A673 (cell line): ENCODE measurements around the gene ETV6. TPM values are rescaled to one million over a fixed set of nuclear protein-coding genes. Genes with fewer than 3 reads are reported as not detected.

Source experiments
- BruUV-seq: library from RNA; stranded (reverse); fragments of 400-500 nt; replicated peaks from 2 replicates; lab custom pipeline; 2021; lab: Mats Ljungman, UMichigan
- CTCF ChIA-PET: fragments of 300-600 bp; sonication (Branson Sonifier 250); formaldehyde crosslinking; loops from one replicate; lab custom pipeline; 2022; ENCODE audit warnings: antibody characterized with exemption; lab: Charles Lee
- POLR2A ChIA-PET: fragments of 300-600 bp; sonication (Branson Sonifier 250); formaldehyde crosslinking; loops from one replicate; lab custom pipeline; 2022; ENCODE audit warnings: antibody characterized with exemption; ENCODE audit not compliant: low non-redundant PET; lab: Charles Lee
- DNase-seq: peaks from one replicate; pipeline ENCODE4 v3.0.0-alpha.2; 2015; ENCODE audit warnings: low spot score
- H3K27ac ChIP-seq: fragments of 200-600 bp; sonication (generic); 2 replicates; pipeline ENCODE4 v1.5.1; 2016; ENCODE audit warnings: mixed run types, low read depth, mild to moderate bottlenecking, mixed read lengths, antibody characterized with exemption, low read length; ENCODE audit not compliant: poor library complexity, severe bottlenecking
- H3K27me3 ChIP-seq: fragments of 200-600 bp; sonication (generic); replicated peaks from 2 replicates; pipeline ENCODE4 v1.6.1; 2017; ENCODE audit warnings: mixed run types, low read depth, mild to moderate bottlenecking, mixed read lengths, antibody characterized with exemption, low read length; ENCODE audit not compliant: insufficient read depth, poor library complexity
- H3K36me3 ChIP-seq: fragments of 200-600 bp; sonication (generic); 2 replicates; pipeline ENCODE4 v1.6.1; 2016; ENCODE audit warnings: mixed run types, mild to moderate bottlenecking, mixed read lengths, antibody characterized with exemption, low read length; ENCODE audit not compliant: insufficient read depth, poor library complexity, severe bottlenecking
- H3K4me1 ChIP-seq: fragments of 200-600 bp; sonication (generic); 2 replicates; pipeline ENCODE4 v1.6.1; 2017; ENCODE audit warnings: mixed run types, mild to moderate bottlenecking, mixed read lengths, antibody characterized with exemption, low read length; ENCODE audit not compliant: insufficient read depth, poor library complexity, severe bottlenecking
- H3K4me3 ChIP-seq: fragments of 200-600 bp; sonication (generic); 2 replicates; pipeline ENCODE4 v1.5.1; 2016; ENCODE audit warnings: low read depth, mixed run types, mild to moderate bottlenecking, mixed read lengths, low read length; ENCODE audit not compliant: poor library complexity, severe bottlenecking
- H3K9me3 ChIP-seq: fragments of 200-600 bp; sonication (generic); 2 replicates; pipeline ENCODE4 v1.6.1; 2016; ENCODE audit warnings: mixed run types, low read depth, mild to moderate bottlenecking, mixed read lengths, antibody characterized with exemption, low read length; ENCODE audit not compliant: poor library complexity, severe bottlenecking
- EZH2 ChIP-seq: fragments of 200-600 bp; sonication (generic); IDR thresholded peaks from 2 replicates; pipeline ENCODE4 v1.6.1; 2017; ENCODE audit warnings: borderline replicate concordance, low read depth, mild to moderate bottlenecking, mixed read lengths, antibody characterized with exemption, low read length; ENCODE audit not compliant: poor library complexity, severe bottlenecking
- intact Hi-C: fragments of 100-400 bp; cut with micrococcal nuclease; formaldehyde crosslinking; loops from one replicate; pipeline ENCODE4 v1.10.0; 2022; ENCODE audit not compliant: unreplicated experiment
- total RNA-seq: library from RNA; stranded (reverse); gene quantifications from 2 replicates; pipeline ENCODE4 v1.2.3, GENCODE V29; 2021
- TF ChIP-seq, protein P1 (sequence below): fragments of 300-800, 200-600 bp; sonication (generic); conservative IDR thresholded peaks from 2 replicates; pipeline ENCODE4 v1.5.1; 2017; ENCODE audit warnings: low read depth, mild to moderate bottlenecking, antibody characterized with exemption, low read length, moderate library complexity, mixed read lengths

ETV6 gene
- total RNA-seq, 1 experiment from 2014 or later: 32.4 TPM

DNA sequence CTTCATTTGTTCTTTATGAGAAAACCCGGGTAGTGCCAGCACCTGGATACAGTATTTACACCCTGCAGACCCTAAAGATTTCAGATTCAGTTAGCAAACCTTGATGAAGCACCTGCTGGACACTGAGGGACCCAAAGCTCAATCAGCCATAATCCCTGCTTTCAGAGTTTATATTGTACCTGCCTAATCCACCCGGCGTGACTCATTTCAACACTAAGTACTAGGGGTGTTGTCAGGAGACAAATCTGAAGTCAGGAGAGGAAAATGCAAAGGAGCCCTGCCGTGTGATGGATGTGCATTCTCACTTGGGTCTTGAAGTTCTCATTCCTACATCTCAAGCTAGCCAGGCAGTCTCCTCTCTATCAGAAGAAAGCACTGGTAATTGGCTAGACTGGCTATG lies 244.5 kb downstream of the ETV6 start:
- CTCF ChIA-PET: no interaction called here
- no peak for DNase-seq
- no peaks in the 10 kb centered on the region for H3K4me1 ChIP-seq
- peaks cover 4% of the 10 kb centered on the region for H3K36me3 ChIP-seq
- POLR2A ChIA-PET: no interaction called here
- BruUV-seq: no TSS peak
- H3K4me3 ChIP-seq: no peak overlapping the region
- no peaks in the 10 kb centered on the region for H3K27me3 ChIP-seq
- H3K9me3 ChIP-seq: no peaks in the 10 kb centered on the region
- H3K27ac ChIP-seq: no peak overlapping the region
- no peak for TF ChIP-seq EZH2
- TF ChIP-seq, protein P1, sequence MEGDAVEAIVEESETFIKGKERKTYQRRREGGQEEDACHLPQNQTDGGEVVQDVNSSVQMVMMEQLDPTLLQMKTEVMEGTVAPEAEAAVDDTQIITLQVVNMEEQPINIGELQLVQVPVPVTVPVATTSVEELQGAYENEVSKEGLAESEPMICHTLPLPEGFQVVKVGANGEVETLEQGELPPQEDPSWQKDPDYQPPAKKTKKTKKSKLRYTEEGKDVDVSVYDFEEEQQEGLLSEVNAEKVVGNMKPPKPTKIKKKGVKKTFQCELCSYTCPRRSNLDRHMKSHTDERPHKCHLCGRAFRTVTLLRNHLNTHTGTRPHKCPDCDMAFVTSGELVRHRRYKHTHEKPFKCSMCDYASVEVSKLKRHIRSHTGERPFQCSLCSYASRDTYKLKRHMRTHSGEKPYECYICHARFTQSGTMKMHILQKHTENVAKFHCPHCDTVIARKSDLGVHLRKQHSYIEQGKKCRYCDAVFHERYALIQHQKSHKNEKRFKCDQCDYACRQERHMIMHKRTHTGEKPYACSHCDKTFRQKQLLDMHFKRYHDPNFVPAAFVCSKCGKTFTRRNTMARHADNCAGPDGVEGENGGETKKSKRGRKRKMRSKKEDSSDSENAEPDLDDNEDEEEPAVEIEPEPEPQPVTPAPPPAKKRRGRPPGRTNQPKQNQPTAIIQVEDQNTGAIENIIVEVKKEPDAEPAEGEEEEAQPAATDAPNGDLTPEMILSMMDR: no peak
- intact Hi-C loops: no loop called here

DNA sequence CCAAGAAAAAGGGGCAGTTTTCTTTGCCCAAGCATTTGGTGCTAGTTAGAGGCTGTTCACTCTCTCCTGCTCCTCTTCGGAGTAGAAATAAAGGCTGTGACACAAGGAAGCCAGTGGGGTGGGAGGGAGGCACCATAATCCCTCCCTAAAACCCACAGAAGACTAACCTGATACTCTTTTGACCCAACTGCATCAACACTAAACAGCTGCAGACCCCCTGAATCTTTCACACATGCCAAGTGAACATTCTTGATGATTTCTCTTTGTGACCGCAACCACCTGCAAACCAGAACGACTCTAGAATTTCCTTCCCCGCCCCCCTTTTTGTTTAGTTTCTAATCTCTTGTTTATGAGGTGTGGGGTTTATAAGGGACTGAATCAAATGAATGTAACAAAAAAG lies 245.4 kb downstream of the ETV6 start:
- H3K4me3 ChIP-seq: no peak overlapping the region
- H3K4me1 ChIP-seq: no peaks in the 10 kb centered on the region
- no peak overlapping the region for H3K27ac ChIP-seq
- H3K27me3 ChIP-seq: no peaks in the 10 kb centered on the region
- no peak for TF ChIP-seq EZH2
- TF ChIP-seq, protein P1: no peak
- intact Hi-C loops: no loop called here
- H3K9me3 ChIP-seq: no peaks in the 10 kb centered on the region
- no TSS peak for BruUV-seq
- peaks cover 4% of the 10 kb centered on the region for H3K36me3 ChIP-seq
- ChIA-PET CTCF (no interaction called here), POLR2A (no interaction called here)
- no peak for DNase-seq

DNA sequence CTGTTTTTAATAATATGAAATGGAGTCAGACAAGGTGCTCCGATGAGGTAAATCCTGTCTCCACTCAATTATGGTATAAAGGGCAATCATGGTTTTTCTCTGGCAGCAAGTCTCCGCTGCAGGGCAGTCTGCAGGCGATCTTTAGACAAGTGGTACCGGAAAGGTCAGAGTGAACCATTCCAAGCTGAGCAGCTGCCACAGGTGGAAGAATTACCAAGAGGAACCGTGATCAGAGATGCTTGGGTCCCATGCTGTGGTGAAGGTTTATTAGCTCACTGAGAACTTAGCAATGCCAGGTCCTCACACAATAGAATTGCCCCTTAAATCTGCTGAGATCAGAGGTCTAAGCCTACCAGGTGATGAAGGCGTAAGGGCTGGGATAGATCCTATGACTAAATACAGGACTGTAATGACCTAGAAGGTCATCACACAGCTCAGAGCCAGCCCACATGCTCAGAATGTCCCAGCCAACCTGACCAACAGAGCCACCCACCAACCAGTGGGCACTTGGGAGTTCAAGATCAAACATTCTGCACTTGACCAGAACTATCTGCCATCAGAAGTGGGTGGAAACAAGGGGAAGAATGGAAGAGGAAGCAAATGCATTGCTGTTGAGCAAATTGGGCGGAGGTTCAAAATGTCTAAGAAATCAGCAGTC lies 246.1 kb downstream of the ETV6 start:
- Histone ChIP-seq H3K4me1 (no peaks in the 10 kb centered on the region), H3K27me3 (no peaks in the 10 kb centered on the region), H3K36me3 (peaks cover 4% of the 10 kb centered on the region), H3K4me3 (no peak overlapping the region), H3K27ac (no peak overlapping the region), H3K9me3 (no peaks in the 10 kb centered on the region)
- intact Hi-C loops: no loop called here
- ChIA-PET CTCF (no interaction called here), POLR2A (no interaction called here)
- TF ChIP-seq, protein P1: no peak
- TF ChIP-seq EZH2: no peak
- no TSS peak for BruUV-seq
- no peak for DNase-seq
